GM19452 (cell line): ENCODE results near the gene PARD3B.

Source experiments
- ATAC-seq: cut with Tn5 transposase; IDR thresholded peaks from one replicate; pipeline ENCODE4 v1.9.1; 2021; ENCODE audit not compliant: unreplicated experiment

The PARD3B gene

GRCh38 chr2:204693262-204693661 lies 148.0 kb downstream of the PARD3B start:
- ATAC-seq: no peak

- no peak for ATAC-seq
These were observed 150.2 kb downstream of the PARD3B start for GRCh38 chr2:204695506-204695905.

GRCh38 chr2:204696124-204696523 lies 150.8 kb downstream of the PARD3B start:
- no peak for ATAC-seq

- no peak for ATAC-seq
These were observed 160.1 kb downstream of the PARD3B start for GRCh38 chr2:204705243-204705932.

GRCh38 chr2:204706939-204707338 lies 161.7 kb downstream of the PARD3B start:
- ATAC-seq: no peak

DNA sequence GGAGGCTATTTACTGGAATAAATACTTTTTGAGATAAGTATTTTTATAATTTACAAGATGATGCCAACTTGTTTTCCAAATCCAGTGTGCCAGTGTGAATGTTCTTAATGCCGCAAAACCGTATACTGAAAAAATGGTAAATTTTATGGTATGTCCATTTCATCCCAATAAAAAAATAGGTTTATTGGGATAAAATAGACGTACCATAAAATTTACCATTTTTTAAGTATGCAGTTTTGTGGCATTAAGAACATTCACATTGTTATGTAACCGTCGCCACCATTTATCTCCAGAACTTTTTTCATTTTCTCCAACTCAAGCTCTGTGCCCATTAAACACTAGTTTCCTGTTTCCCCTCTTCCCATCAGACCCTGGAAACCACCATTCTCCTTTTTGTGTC lies 167.9 kb downstream of the PARD3B start:
- ATAC-seq: no peak

DNA sequence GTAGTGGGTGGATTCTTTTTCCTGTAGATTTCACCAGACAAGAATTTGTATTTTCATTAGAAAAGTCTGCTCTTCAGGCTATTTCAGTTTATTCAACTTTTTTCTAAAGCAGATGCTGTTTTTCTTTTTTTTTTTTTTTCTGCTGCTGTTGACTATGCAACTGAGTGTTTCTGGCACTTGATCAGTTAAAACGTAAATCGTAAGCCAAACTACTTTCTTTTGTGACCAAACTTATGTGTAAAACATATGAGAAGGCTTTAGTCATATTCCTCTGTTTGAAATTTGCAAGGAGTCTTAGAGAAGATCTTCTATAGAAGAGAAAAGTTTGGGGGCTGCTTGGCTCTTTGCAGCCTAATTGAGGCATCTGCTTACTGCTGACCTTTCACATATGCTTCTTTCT lies 170.1 kb downstream of the PARD3B start:
- ATAC-seq: no peak

- no peak for ATAC-seq
These were observed 172.3 kb downstream of the PARD3B start for GRCh38 chr2:204717591-204717990.

DNA sequence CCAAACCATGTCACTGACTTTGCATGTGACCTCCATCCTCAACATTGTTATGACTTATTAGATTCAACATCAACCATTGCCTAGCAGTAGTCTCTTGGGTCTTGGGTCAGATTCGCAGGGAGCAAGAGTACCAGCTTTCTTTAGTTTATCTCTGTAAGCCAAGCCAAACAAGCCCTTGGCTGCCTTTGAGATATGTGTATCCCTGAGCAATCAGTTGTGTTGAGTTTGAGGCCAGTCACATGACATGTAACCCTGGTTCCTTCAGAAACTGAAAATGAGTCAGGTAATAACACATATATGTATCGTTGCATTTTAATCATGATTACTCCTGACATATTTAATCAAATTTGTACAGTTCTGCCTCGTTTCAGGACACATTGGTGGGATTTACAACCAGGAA lies 173.3 kb downstream of the PARD3B start:
- no peak for ATAC-seq

GRCh38 chr2:204720874-204721273 lies 175.6 kb downstream of the PARD3B start:
- ATAC-seq: no peak

GRCh38 chr2:204722207-204722606 lies 176.9 kb downstream of the PARD3B start:
- no peak for ATAC-seq

GRCh38 chr2:204722691-204723090 lies 177.4 kb downstream of the PARD3B start:
- no peak for ATAC-seq

DNA sequence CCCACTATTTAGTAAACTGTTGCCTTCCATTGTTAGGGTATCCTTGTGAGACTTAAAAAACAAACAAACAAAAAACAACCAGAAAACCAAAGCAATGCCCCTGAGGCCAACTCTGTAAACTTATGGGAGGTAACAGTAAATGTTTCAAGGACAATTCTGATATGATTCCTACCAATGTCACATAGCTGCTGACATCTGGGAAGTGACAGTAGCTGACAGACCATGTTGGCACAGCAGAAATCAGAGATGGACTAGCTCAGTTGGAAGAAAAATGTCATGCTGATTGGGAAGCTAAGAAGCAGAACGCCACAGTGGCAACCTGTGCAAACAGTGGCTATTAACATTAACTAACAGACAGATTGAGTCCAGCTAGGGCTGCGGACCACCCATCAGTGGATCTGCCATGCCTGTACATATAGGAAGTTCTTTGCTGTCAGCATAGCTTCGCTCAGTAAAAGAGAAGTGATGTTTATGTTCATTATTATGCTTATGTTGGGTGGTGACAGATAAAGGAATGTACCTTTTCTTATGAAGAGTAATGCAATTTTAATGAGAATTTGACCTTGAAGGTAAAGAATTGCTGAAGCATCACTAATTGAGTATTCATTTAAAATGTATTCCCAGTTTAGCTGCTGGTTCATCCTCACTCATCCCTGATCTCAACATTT lies 180.6 kb downstream of the PARD3B start:
- no peak for ATAC-seq

GRCh38 chr2:204726831-204727230 lies 181.6 kb downstream of the PARD3B start:
- no peak for ATAC-seq

GRCh38 chr2:204727368-204727767 lies 182.1 kb downstream of the PARD3B start:
- no peak for ATAC-seq

DNA sequence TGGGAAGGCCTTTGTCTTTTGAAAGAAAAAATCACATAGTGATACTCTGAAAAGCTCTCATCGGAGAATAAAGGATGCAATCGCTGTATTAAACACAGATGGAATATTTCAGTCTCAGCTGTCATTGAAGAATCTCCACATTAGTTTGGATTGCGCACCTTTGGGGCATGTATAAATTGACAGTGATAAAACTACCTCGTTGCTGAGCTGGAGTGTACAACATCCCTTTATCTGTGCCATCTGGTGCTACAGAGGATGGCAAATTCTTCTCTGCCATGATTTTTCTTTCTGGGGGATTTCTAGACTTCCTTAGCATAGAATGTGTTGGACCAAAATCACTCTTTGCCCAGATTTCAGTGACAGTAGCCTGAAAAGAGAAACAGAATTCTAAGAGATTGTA lies 185.3 kb downstream of the PARD3B start:
- no peak for ATAC-seq

- no peak for ATAC-seq
These were observed 186.7 kb downstream of the PARD3B start for GRCh38 chr2:204732019-204732418.

DNA sequence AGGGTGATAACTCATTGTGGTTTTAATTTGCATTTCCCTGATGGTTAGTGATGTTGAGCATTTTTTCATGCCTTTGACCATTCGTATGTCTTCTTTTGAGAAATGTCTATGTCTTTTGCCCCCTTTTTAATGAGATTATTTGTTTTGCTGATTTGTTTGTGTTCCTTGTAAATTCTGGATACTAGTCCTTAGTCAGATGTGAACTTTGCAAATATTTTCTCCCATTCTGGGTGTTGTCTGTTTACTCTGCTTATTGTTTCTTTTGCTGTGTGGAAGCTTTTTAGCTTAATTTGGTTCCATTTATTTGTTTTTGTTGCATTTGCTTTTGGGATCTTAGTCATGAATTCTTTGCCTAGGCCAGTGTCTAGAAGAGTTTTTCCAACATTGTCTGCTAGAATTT lies 192.0 kb downstream of the PARD3B start:
- no peak for ATAC-seq

DNA sequence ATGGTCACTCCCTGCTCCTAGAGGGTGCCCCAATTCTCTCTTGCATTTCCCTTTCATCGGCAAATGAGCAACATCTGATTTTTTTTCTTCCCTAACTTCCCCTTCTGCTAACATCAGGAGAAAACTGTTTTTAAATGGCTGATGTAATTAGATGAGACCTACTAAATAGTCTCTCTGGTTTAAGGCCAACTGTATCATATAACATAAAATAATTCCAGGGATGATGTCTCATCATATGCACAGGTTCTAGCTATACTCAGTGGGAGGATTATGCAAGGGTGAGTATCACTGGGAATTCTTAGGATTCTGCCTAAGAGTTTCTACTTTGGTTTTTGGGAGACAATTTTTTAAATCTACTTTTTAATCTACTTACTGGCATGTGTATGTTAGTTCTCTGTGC lies 193.4 kb downstream of the PARD3B start:
- ATAC-seq: no peak

- ATAC-seq: no peak
These were observed 198.2 kb downstream of the PARD3B start for GRCh38 chr2:204743393-204743960.

DNA sequence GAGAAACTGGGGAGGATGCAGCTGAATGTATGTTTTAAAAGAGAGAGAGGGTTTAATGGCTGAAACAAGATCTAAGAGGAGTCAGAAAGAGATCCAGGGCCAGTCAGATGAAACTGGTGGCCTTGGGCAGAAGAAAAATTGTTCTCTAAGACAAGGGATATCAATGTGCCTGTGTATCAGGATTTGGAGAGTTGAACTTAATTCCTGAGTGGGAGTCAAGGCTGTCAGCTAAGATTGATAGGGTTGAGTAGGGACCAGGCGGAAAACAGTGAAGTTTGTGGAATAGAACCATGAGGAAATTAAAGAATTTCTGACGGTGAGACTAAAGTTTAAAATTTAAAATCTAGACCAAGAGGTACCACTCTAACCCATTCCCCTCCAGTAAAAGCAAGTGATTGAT lies 199.2 kb downstream of the PARD3B start:
- no peak for ATAC-seq

GRCh38 chr2:204748286-204748685 lies 203.0 kb downstream of the PARD3B start:
- no peak for ATAC-seq
